Stomach smooth muscle (tissue), 2 donors: ENCODE results near the gene ANKRD9.

Source experiments
- H3K27ac ChIP-seq: one replicate; pipeline ENCODE4 v1.7.0; 2013; ENCODE audit warnings: mild to moderate bottlenecking, low read length, inconsistent platforms
- H3K27me3 ChIP-seq, 2 donors: one replicate each; pipeline ENCODE4 v1.7.0; 2013; ENCODE audit warnings: low read length in 2 of 2; ENCODE audit not compliant: insufficient read depth in 2 of 2, control insufficient read depth in 1 of 2
- H3K36me3 ChIP-seq, 2 donors: one replicate each; pipeline ENCODE4 v1.7.0; 2013; ENCODE audit warnings: low read length in 2 of 2; ENCODE audit not compliant: control insufficient read depth in 2 of 2, insufficient read depth in 2 of 2
- H3K4me1 ChIP-seq: one replicate; pipeline ENCODE4 v1.7.0; 2013; ENCODE audit warnings: low read length; ENCODE audit not compliant: control insufficient read depth, insufficient read depth
- H3K4me3 ChIP-seq, 2 donors: one replicate each; pipeline ENCODE4 v1.7.0; 2013; ENCODE audit warnings: low read length in 2 of 2
- H3K9ac ChIP-seq, 2 donors: one replicate each; pipeline ENCODE4 v1.7.0; 2013; ENCODE audit warnings: low read length in 2 of 2, mild to moderate bottlenecking in 1 of 2
- H3K9me3 ChIP-seq, 2 donors: one replicate each; pipeline ENCODE4 v1.7.0; 2013; ENCODE audit warnings: low read length in 2 of 2; ENCODE audit not compliant: control insufficient read depth in 2 of 2
- donor health status: healthy.
- donor health status: Pancreatic carcinoma.

The ANKRD9 gene

DNA sequence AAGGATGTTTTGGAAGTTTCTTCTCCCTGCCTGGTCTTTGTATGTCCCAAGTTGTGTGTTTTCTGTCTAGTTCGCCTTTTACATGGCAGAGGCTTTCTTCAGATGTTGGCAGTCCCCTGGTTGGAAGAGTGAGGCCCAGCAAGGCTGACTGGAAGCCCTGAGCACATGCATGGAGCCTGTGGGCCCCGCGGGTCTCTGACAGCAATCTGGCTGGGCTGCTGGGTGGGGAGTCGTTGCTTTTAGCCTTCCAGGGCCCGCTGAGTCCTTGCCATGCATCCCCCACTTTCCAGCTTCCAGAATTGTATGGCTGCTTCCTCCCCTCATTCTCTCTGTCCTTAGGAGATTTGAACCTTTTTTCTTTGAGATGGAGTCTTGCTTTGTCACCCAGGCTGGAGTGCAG lies 25.3 kb downstream of the ANKRD9 start:
- no peaks in the 10 kb centered on the region for H3K27me3 ChIP-seq
- peaks cover 0 to 6% of the 10 kb centered on the region in 2 donors for H3K36me3 ChIP-seq
- H3K9ac ChIP-seq = no peak overlapping the region
- H3K4me1 ChIP-seq = peaks cover 5% of the 10 kb centered on the region
- H3K9me3 ChIP-seq = no peaks in the 10 kb centered on the region
- H3K4me3 ChIP-seq = no peak overlapping the region
- no peak overlapping the region for H3K27ac ChIP-seq

DNA sequence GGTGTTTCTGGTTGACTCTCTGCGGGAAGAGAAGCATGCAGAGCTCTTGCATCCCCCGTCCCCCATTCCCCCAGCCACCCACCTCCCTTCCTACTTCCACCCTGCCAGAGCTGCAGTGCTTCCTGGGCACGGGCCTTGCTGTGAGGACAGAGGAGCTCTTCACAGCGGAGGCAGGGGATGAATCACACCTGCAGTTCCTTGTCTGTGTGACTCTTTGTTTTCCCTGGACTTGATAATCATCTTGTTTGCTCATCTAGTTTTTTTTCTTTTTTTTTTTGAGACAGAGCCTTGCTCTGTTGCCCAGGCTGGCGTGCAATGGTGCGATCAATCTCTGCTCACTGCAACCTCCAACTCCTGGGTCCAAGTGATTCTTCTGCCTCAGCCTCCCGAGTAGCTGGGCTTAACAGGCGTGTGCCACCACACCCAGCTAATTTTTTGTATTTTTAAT lies 27.8 kb downstream of the ANKRD9 start:
- Histone ChIP-seq H3K4me3 (no peak overlapping the region), H3K27me3 (no peaks in the 10 kb centered on the region)

DNA sequence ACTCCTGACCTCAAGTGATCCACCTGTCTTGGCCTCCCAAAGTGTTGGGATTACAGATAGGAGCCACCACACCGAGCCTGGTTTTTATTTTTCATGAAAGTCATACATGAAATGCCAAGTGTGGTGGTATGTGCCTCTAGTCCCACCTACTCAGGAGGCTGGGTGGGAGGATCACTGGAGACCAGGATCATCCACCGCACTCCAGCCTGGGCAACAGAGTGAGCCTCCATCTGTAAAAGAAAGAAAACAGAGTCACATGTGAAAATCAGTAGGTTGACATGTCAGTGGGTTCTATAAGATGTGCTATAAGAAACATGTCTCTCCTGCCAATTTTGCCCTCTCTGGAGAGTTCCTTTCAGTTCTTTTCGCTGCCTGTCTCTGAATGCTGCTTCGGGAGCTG lies 28.2 kb downstream of the ANKRD9 start:
- Histone ChIP-seq H3K9me3 (no peaks in the 10 kb centered on the region), H3K4me3 (no peak overlapping the region), H3K27me3 (no peaks in the 10 kb centered on the region), H3K27ac (no peak overlapping the region), H3K4me1 (peaks cover 9% of the 10 kb centered on the region), H3K36me3 (peaks cover 0 to 3% of the 10 kb centered on the region in 2 donors), H3K9ac (no peak overlapping the region)

More for the DNA sequence above, 27.8 kb downstream of the ANKRD9 start:
- Histone ChIP-seq H3K27ac (no peak overlapping the region), H3K9me3 (no peaks in the 10 kb centered on the region), H3K36me3 (peaks cover 0 to 4% of the 10 kb centered on the region in 2 donors), H3K4me1 (peaks cover 9% of the 10 kb centered on the region), H3K9ac (no peak overlapping the region)

DNA sequence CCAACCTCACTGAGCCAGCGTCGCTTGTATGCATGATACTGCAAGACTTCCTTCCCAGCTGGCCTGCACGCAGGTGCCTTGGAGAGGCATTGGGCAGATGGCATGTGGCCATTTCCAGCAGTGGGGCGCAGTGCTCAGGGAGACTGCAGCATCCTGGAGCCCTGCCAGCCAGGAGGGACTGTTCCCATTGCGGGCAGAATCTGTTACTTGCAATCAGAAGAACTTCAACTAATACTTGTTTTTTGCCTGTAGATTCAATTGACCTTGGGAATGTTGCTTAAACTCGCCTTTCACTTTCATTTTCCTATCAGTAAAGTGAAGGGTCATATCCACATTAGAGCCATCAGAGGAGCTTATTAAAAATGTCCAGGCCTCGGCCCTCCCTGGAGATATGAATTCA lies 29.8 kb downstream of the ANKRD9 start:
- Histone ChIP-seq H3K9me3 (no peaks in the 10 kb centered on the region), H3K27me3 (no peaks in the 10 kb centered on the region), H3K36me3 (peaks cover 0 to 3% of the 10 kb centered on the region in 2 donors), H3K27ac (no peak overlapping the region), H3K9ac (no peak overlapping the region), H3K4me1 (peaks cover 15% of the 10 kb centered on the region), H3K4me3 (peak overlapping the region; percentile 10 to 69)

DNA sequence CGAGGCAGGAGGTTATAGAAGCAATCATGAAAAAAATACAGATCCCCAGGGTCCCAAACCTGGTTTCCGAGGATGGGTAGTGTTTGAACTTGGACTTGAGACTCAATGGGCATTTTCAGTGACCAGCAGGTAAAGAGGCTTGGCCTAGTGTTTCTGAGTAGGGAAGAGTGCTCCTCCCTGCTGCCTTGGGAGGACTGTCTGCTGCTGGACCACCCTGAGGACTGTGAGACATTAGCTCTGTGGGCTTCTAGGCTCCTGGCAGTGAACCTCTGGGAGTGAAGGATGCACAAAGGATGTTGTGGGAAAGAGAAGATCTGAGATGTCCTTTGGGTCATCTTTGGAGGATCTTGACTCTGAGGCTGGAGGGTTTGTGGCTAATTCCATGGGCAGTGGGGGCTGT lies 30.5 kb downstream of the ANKRD9 start:
- H3K36me3 ChIP-seq = peaks cover 0 to 3% of the 10 kb centered on the region in 2 donors
- H3K27me3 ChIP-seq = no peaks in the 10 kb centered on the region
- no peak overlapping the region for H3K27ac ChIP-seq
- H3K9me3 ChIP-seq = no peaks in the 10 kb centered on the region
- peaks cover 18% of the 10 kb centered on the region for H3K4me1 ChIP-seq
- no peak overlapping the region for H3K9ac ChIP-seq
- no peak overlapping the region for H3K4me3 ChIP-seq

DNA sequence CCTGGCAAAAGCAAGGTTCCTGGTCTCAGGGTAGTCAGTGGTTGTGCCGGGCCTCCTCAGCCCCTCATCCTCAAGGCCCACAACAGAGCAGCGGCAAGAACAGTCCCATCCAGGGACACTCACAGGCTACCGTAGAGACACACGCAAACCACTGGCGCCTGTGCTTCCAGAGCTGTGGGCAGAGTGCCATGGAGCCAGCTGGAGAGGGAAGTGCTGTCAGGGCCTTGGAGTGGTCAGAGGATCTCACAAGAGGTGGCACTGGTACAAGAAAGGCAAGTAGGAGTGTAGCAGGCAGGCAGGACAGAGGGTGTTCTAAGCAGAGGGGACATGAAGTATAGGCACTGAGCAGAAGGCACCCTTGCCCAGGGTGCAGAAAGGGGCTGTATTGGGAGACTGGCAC lies 34.6 kb downstream of the ANKRD9 start:
- H3K36me3 ChIP-seq = no peaks in the 10 kb centered on the region
- H3K27ac ChIP-seq = peak overlapping the region; percentile 37
- H3K4me3 ChIP-seq = peak overlapping the region in 1 of 2 donors; percentile 15
- H3K9me3 ChIP-seq = no peaks in the 10 kb centered on the region
- H3K9ac ChIP-seq = no peak overlapping the region
- H3K27me3 ChIP-seq = no peaks in the 10 kb centered on the region
- peaks cover 25% of the 10 kb centered on the region for H3K4me1 ChIP-seq

DNA sequence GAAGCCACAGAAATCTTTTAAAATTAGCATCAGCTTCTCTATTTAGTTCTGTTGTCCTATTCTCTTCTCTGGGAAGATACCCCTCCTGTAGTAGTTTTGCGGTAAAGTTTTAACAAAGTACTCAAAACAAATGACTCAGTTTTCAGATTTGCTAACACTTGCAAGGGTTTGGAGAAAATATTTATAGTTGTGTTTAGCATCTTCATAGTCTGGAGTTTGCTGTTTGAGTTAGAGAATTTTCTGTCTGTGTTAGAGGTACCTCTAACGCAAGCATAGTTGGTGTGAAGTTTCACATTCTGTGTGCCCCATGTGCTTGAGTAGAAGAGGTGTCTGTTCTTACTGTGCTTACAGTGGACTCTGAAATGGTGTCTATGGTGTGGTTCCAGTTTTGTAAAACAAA lies 36.0 kb downstream of the ANKRD9 start:
- H3K36me3 ChIP-seq = no peaks in the 10 kb centered on the region
- peaks cover 16% of the 10 kb centered on the region for H3K4me1 ChIP-seq
- H3K27ac ChIP-seq = peak overlapping the region; percentile 75
- H3K9me3 ChIP-seq = no peaks in the 10 kb centered on the region
- H3K4me3 ChIP-seq = no peak overlapping the region
- H3K27me3 ChIP-seq = no peaks in the 10 kb centered on the region
- H3K9ac ChIP-seq = no peak overlapping the region

DNA sequence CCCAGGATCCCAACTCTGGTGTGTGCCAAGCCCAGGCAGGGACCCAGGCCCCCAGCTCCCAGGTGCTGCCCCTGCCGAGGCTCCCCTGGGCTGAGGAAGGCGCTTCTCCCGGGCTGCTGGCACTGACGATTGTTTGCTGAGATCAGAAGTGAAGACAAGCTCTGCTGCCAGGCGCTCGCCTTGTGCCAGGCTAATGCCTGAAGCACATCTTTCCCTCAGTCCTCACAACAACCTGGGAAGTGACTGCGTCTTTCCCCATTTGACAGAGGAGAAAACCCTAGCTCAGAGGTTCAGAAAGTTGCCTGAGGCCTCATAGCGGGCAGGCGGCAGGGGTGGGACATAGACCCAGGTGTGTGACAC lies 36.8 kb downstream of the ANKRD9 start:
- Histone ChIP-seq H3K9me3 (no peaks in the 10 kb centered on the region), H3K4me1 (peaks cover 16% of the 10 kb centered on the region), H3K36me3 (no peaks in the 10 kb centered on the region), H3K9ac (peak overlapping the region; percentile 7 to 37), H3K4me3 (no peak overlapping the region), H3K27me3 (no peaks in the 10 kb centered on the region), H3K27ac (peak overlapping the region; percentile 75)

DNA sequence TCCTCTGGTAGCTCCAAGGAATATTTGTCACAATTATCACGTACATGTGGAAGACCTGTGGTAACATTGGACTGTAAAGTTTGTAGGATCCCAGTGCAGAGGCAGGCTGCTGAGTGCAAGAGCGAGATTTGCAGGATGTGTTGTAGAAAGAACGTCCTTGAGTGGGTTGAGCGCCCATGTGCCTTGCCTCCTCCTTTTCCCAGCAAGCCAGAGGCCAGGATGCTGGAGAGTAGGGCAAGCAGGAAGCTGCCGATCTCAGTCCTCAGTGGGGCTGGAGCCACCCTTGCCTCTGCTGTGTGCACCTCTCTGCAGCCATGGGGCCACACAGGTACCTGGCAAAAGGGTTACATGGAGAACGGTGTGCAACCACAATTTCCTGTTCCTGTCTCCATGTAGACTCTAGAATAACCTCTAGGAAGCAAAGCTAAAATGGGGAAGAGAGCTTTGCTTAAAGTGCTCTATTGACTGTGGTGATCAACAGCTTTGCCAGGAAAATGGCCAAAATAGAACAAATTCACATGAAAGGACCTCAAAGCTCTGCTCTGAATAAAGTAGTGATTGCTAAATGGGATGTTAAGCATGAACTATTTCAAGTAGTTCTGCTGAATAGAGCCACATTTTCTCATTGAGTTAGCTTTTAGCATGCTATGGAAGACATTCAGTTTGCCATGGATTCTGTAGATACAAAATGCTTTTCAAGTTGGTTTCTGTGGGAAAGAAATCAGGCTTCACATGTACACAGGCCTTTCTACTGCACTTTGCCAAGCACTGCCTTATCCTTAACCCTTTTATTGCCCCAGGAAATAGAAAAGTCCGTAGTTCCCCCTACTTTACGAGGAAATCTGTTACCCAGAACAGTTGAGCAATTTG lies 37.4 kb downstream of the ANKRD9 start:
- no peaks in the 10 kb centered on the region for H3K9me3 ChIP-seq
- peak overlapping the region; percentile 75 for H3K27ac ChIP-seq
- H3K27me3 ChIP-seq = no peaks in the 10 kb centered on the region
- H3K4me3 ChIP-seq = no peak overlapping the region
- peaks cover 16% of the 10 kb centered on the region for H3K4me1 ChIP-seq
- peak overlapping the region in 1 of 2 donors; percentile 37 for H3K9ac ChIP-seq
- H3K36me3 ChIP-seq = no peaks in the 10 kb centered on the region

DNA sequence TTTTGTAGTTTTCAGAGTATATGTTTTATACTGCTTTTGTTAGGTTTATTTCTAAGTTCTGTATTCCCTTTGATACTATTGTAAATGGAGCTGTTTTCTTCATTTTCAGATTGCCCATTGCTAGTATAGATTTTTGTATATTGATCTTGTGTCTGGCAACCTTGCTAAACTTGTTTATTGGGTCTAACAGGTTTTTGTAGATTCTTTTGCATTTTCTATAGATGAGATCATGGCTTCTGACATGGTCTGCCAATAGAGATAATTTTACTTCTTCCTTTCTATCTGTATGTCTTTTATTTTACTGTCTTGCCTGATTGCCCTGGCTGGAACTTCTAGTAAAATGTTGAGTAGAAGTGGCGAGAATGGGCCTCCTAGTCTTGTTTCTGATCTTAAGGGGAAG lies 40.3 kb downstream of the ANKRD9 start:
- peaks cover 9 to 19% of the 10 kb centered on the region in 2 donors for H3K36me3 ChIP-seq
- H3K4me3 ChIP-seq = no peak overlapping the region
- peaks cover 7% of the 10 kb centered on the region for H3K4me1 ChIP-seq
- H3K27ac ChIP-seq = no peak overlapping the region
- H3K27me3 ChIP-seq = no peaks in the 10 kb centered on the region
- H3K9me3 ChIP-seq = no peaks in the 10 kb centered on the region
- no peak overlapping the region for H3K9ac ChIP-seq

DNA sequence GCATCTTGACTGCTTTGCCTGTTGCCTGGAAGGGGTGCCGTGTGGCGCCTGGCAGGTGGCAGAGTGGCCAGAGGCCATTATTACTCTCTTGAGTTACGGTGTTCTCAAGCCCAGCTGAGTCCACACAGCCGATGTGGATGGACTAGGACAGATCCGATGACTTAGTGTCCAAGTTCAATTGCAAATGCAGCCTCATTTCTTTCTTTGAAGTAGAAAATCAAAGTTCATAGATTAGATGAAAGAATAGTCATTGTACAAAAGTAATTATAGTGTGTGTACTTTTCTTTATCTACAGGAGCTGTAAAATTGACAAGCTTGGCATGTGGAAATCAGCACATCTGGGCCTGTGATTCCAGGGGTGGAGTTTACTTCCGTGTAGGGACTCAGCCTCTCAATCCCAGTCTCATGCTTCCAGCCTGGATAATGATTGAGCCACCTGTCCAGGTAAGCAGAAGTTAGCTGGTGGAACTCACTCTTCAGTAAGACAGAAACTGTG lies 44.7 kb downstream of the ANKRD9 start:
- no peak overlapping the region for H3K9ac ChIP-seq
- peaks cover 4% of the 10 kb centered on the region for H3K4me1 ChIP-seq
- H3K36me3 ChIP-seq = peaks cover 13 to 23% of the 10 kb centered on the region in 2 donors
- H3K27ac ChIP-seq = no peak overlapping the region
- H3K9me3 ChIP-seq = no peaks in the 10 kb centered on the region
- no peaks in the 10 kb centered on the region for H3K27me3 ChIP-seq
- H3K4me3 ChIP-seq = no peak overlapping the region
